ENCODE data around the gene IGFL4. TPM values are rescaled to one million over a fixed set of nuclear protein-coding genes. Genes with fewer than 3 reads are reported as not detected.

Gene IGFL4
- total and polyA plus RNA-seq, 2 of the 8 experiments (the other 6 are each of a cell fraction or from before 2014, with no cell fraction given) = 0.05 to 0.11 TPM

GRCh38 chr19:46002678-46003275 lies 38.0 kb downstream of the IGFL4 start:
- no peak for FAIRE-seq
- no peak overlapping the region for H3K27ac ChIP-seq (ENCODE audit: low read depth, low read length)
- H3K4me3 ChIP-seq (ENCODE audit: extremely low read depth in 1 of 4, insufficient read depth in 2 of 4, low read depth in 3 of 4, low read length in 4 of 4) = no peak overlapping the region
- no peaks in the 10 kb centered on the region for H3K27me3 ChIP-seq (replicated peaks in 1 of 4; ENCODE audit: control insufficient read depth in 3 of 4, extremely low read depth in 1 of 4, insufficient read depth in 3 of 4, low read length in 3 of 4)
- H2BK20ac ChIP-seq (ENCODE audit: low read length) = no peak overlapping the region
- no peak overlapping the region for H3K56ac ChIP-seq (replicated peaks; ENCODE audit: insufficient read length, low read depth, low read length)
- H2BK5ac ChIP-seq (ENCODE audit: low read depth, low read length) = no peak overlapping the region
- no peak overlapping the region for H2AK5ac ChIP-seq (ENCODE audit: low read depth, low read length)
- no peak overlapping the region for H4K5ac ChIP-seq (ENCODE audit: insufficient read length, low read depth, low read length)
- no peak overlapping the region for H3K14ac ChIP-seq (ENCODE audit: insufficient read length)
- H2BK12ac ChIP-seq (ENCODE audit: low read depth, low read length) = no peak overlapping the region
- no peak overlapping the region for H2BK120ac ChIP-seq (replicated peaks; ENCODE audit: low read depth, low read length)
- H3K4ac ChIP-seq (replicated peaks; ENCODE audit: insufficient read length, low read depth, low read length) = no peak overlapping the region
- H3K4me1 ChIP-seq (replicated peaks in 1 of 4; ENCODE audit: control insufficient read depth in 3 of 4, insufficient read depth in 4 of 4, low read length in 3 of 4) = peaks cover 0 to 4% (median 3%) of the 10 kb centered on the region in 4 experiments; a peak in 4 of 7 replicates
- 94% methylated on average over 15 of the region's 15 CpGs; no CpG with 5 or more reads in 1 of the 2 experiments for WGBS, 2 experiments (ENCODE audit: extremely low coverage in 1 of 2, insufficient coverage in 1 of 2, insufficient read length in 1 of 2, insufficient replicate concordance in 2 of 2, low coverage in 1 of 2, low lambda C conversion rate in 2 of 2, missing lambda C conversion rate in 1 of 2)
- ChIA-PET CTCF (ENCODE audit: partially characterized antibody) (interaction anchor here (1.2 kb wide), 2 partner anchors 17 to 75 kb away, joined by 3 read pairs; no protein-coding TSS in a partner anchor), POLR2A (ENCODE audit: partially characterized antibody) (interaction anchor here (1.0 kb wide), 1 partner anchor 28 kb away, joined by 3 read pairs; no protein-coding TSS in a partner anchor)
- peaks cover 0 to 6% (median 0%) of the 10 kb centered on the region in 4 experiments; a peak in 3 of 8 replicates for H3K36me3 ChIP-seq (ENCODE audit: control insufficient read depth in 2 of 4, insufficient read depth in 4 of 4, low read length in 3 of 4)
- H3K23ac ChIP-seq (ENCODE audit: insufficient read length) = no peak overlapping the region
- no peak overlapping the region for H4K91ac ChIP-seq (replicated peaks; ENCODE audit: insufficient read length, low read length)
- no peaks in the 10 kb centered on the region for H3K9me3 ChIP-seq (ENCODE audit: insufficient read depth in 2 of 2, low read depth in 1 of 2, low read length in 1 of 2)
- peaks cover 2% of the 10 kb centered on the region; the same call in 1 of the 2 replicates for H3K79me1 ChIP-seq (ENCODE audit: low read depth, low read length)
- no peak overlapping the region for H4K8ac ChIP-seq (ENCODE audit: extremely low read depth, insufficient read depth, low read length)
- no peak for DNase-seq (ENCODE audit: low read depth in 1 of 2, low spot score in 2 of 2)
- peaks cover 2 to 3% of the 10 kb centered on the region in 2 experiments for H4K20me1 ChIP-seq (replicated peaks in 1 of 2; ENCODE audit: control insufficient read depth in 1 of 2, insufficient read depth in 2 of 2, low read length in 2 of 2)
- H3K18ac ChIP-seq (ENCODE audit: extremely low read depth, low read length) = no peak overlapping the region
- no peak for TF ChIP-seq SP1 (IDR thresholded peaks at IDR 0.05; ENCODE audit: low read depth, low read length)
- no peak for TF ChIP-seq POLR2AphosphoS5 (IDR thresholded peaks at IDR 0.05; ENCODE audit: low read depth, low read length)
- TF ChIP-seq USF2 (IDR thresholded peaks at IDR 0.05; ENCODE audit: low read length) = no peak
- no peak for TF ChIP-seq ASH2L (IDR thresholded peaks at IDR 0.05; ENCODE audit: low read length)
- TF ChIP-seq CHD2 (IDR thresholded peaks at IDR 0.05; ENCODE audit: low read length) = no peak
- no peak for TF ChIP-seq CEBPB (IDR thresholded peaks at IDR 0.05; ENCODE audit: low read depth, low read length)
- no peak for TF ChIP-seq GABPA (IDR thresholded peaks at IDR 0.05; ENCODE audit: borderline replicate concordance, insufficient read depth, low read length)
- TF ChIP-seq SIN3A (conservative IDR thresholded peaks at IDR 0.05 in 1 of 2, IDR thresholded peaks at IDR 0.05 in 1 of 2; ENCODE audit: low read depth in 1 of 2, low read length in 2 of 2) = no peak
- no peak overlapping the region for H2BK15ac ChIP-seq (ENCODE audit: low read length)
- H3K9ac ChIP-seq (replicated peaks in 1 of 4; ENCODE audit: extremely low read depth in 1 of 4, low read depth in 3 of 4, low read length in 3 of 4) = no peak overlapping the region
- peaks cover 10% of the 10 kb centered on the region for H3K23me2 ChIP-seq (ENCODE audit: low read depth, low read length)
- no peak overlapping the region for H3K4me2 ChIP-seq (ENCODE audit: insufficient read depth in 1 of 2, low read depth in 2 of 2, low read length in 2 of 2)
- H2AFZ ChIP-seq (ENCODE audit: low read length) = no peak overlapping the region
- H3K79me2 ChIP-seq (ENCODE audit: control insufficient read depth in 1 of 2, insufficient read depth in 2 of 2, low read length in 2 of 2) = 0 out of 4 replicates have a peak, but pooled peaks cover 0 to 2% of the 10 kb centered on the region in 2 experiments
